GM21576 (cell line): Measurements from ENCODE around the gene TACR3.
"Not testable (repeated sequence)": the region's sequence is repeated elsewhere in the genome, so short reads cannot be mapped to it uniquely, and the experiment has no call there.

Experiments used
- ATAC-seq: cut with Tn5 transposase; IDR thresholded peaks from one replicate; pipeline ENCODE4 v1.9.1; 2021; ENCODE audit warnings: mild to moderate bottlenecking, moderate library complexity; ENCODE audit not compliant: unreplicated experiment

Gene TACR3

GRCh38 chr4:103719830-103720207, at the start of gene TACR3:
Gene TACR3, minus strand, starts transcription at chr4:103719985. Its CDS starts 310 bp downstream, at chr4:103719675.
- ATAC-seq, result no peak

DNA sequence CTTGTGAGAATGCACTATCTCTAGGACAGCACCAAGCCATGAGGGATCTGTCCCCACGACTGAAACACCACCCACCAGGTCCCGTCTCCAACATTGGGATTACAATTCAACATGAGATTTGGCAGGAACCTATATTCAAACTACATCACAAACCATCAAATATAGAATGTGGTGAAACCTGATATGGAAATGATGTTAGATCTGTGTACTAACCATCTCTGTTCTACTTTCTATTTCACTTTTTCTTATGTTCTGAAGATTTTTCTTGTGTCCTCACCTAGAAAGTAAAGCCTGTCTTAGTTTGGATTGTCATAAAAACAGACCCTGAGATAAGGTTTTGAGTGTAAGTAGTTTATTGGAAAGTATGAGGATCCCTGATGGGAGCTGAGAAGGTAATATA, 37.8 kb upstream of the TACR3 start:
- no peak for ATAC-seq

GRCh38 chr4:103756741-103757140, 37.0 kb upstream of the TACR3 start:
- ATAC-seq, result no peak

- ATAC-seq, result no peak
Measured at GRCh38 chr4:103754844-103755243, 35.1 kb upstream of the TACR3 start.

DNA sequence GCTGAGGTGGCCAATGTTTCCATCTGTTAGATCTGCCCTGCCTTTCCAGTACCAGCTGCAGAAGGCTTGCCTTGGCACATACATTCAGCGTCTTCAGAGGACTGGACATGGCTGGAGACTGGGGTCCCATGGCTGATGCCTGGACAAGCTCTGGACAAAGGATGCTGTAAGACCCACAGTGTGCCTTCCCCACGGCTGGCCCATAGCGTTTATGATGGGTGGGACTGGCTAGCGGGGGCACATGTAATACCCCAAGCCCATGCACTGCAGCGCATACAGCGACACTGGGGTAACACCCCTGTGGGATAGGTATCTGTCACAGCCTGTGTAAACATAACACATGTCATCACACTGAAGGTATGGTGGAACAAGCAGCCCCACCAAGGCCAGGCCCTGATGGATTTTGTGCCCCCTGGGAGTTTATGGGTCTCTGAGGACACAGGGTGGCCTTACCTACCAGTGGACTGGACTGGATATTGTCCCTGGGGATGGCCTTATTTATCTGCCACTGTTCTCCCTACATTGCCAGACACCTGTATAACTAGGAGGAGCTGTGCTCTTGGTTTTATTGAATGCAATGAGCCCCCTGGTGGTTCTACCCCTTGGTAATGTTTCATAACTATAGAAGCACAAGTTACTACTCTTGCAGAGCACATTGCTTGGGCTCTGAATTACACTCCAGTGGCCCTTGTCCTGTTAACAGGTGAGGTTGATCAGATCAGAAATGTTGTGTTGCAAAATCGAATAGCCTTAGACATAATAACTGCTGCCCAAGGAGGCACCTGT, 34.3 kb upstream of the TACR3 start:
- ATAC-seq, result no peak

GRCh38 chr4:103723150-103723549, 3.4 kb upstream of the TACR3 start:
- not testable (repeated sequence) for ATAC-seq

DNA sequence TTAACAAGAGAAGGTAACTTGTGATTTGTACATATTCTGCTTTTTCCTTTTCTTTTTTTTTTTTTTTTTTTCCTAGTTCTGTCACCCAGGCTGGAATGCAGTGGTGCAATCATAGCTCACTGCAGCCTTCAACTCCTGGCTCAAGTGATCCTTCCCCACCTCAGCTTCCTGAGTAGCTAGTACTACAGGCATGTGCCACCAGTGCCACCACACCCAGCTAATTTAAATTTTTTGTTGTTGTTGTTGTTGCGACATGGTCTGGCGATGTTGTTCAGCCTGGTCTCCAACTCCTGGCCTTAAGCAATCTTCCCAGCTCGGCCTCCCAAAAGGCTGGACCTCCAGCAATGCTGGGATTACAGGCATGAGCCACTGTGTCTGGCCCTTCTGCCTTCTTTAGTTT, 1.5 kb upstream of the TACR3 start:
- ATAC-seq, result no peak

- no peak for ATAC-seq
Measured at GRCh38 chr4:103720661-103721060, 876 bp upstream of the TACR3 start.

DNA sequence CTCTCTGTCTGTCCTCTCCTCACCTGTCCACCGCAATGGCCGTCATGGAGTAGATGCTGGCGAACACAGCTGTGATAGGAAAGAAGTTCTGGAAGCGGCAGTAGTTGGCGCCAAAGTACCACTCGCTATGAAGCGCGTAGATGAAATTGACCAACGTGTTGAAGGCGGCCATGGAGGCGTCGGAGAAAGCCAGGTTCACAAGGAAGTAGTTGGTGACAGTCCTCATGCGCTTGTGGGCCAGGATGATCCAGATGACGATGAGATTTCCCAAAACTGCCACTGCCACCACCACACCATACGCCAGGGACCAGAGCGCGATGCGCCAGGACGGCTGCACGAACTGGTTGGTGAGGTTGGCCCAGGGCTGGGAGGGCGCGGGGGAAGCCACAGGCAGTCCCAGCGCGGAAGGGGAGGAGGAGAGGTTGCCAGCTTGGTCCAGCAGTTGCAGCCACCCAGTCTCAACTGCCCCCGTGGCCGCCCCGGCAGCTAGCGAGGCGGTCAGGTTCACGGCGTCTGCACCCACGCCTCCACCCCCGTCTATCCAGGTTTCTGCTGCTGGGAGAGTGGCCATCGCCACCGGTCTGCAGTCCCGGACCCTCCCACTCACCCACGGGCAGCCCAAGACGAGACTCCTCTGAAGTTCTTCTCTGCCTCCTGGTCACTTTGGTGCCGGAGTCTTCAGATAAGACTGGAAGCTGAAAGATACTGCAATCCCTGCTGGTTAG, 518 bp downstream of the TACR3 start:
- ATAC-seq, result no peak

DNA sequence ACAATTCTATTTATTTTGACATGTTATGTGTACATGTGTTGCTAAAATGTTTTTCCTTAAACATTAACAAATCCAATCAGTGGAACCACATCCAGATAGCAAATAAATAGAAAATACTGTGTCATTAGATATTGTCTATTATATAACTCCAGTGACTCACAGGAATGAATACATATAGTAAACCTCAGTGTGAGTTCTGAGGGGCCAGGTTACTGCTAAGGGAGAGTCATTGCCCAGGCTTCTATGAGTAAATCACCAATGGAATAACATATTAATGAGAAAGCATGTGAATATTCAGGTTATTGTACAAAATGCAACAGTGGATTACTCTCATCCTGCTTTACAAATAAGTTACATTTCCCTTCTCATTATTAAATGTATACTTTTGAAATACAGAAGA, 27.2 kb downstream of the TACR3 start:
- no peak for ATAC-seq

DNA sequence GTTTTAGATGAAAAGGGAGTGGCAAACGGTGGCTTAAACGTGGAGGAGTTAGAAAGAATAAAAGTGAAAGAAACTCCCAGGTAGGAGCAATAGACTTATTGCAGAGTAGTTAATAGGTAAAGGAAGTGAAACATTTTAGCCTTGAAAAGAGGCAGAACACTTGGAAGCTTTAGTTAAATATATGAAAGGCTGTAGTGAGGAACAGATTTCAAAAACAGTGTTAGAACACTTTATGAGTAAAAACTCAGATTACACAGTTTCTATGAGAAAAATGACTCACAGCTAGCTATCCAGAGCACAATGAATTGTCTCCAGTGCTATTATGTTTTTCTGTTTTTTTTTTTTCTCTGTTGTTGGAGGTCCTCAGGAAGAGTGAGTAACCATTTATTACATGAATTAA, 45.8 kb downstream of the TACR3 start:
- no peak for ATAC-seq

DNA sequence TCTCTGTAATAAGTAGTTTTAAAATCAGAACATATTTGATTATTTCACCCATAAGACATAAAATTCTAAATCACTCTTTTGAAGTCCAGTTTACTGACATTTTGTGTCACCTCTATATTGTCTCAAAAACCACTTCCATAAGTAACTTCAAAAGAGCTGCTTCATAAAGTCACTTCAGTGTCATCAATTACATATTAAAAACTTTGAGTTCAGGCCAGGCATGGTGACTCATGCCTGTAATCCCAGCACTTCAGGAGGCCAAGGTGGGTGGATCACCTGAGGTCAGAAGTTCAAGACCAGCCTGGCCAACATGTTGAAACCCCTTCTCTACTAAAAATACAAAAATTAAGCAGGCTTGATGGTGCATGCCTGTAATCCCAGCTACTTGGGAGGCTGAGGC, 53.0 kb downstream of the TACR3 start:
- not testable (repeated sequence) for ATAC-seq

GRCh38 chr4:103664436-103665075, 55.2 kb downstream of the TACR3 start:
- no peak for ATAC-seq

- ATAC-seq, result no peak
Measured at GRCh38 chr4:103648541-103648940, 71.2 kb downstream of the TACR3 start.

DNA sequence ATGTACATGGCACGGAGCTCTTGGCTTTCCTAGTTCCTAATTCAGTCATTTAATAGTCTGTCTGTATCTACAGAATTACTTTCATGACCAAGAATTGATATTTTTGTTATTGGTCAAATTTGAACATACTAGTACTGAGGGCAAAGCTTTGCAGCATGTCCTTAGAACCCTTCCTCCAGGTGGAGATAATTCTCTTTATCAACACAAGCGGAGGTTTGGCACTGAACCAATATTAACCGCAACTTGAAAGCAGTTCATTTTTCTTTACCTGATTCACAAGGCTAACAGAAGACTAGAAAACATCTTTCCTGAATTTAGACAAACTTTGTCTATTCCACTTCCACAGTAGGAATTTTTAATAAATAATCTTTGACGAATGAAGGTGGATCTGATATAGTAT, 73.8 kb downstream of the TACR3 start:
- no peak for ATAC-seq

DNA sequence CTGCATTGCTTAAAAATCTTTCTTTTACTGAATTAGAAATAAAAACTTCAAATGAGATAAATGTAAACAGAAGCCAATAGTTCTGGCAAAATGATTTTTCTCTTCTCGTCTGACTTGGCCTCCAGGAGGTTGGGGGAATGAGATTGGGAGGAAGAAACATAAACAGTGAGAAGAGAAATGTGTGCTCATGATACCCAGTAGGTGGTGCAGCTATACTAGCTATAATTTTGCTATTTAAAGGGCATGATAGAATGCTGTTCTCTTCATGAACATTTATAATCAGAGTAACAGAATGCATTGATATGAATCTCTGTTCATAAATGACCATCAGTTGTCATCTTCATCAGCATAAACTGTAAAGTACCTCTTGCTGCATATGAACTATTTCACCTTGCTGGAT, 85.5 kb downstream of the TACR3 start:
- no peak for ATAC-seq

GRCh38 chr4:103626296-103626695, 93.5 kb downstream of the TACR3 start:
- ATAC-seq, result no peak

DNA sequence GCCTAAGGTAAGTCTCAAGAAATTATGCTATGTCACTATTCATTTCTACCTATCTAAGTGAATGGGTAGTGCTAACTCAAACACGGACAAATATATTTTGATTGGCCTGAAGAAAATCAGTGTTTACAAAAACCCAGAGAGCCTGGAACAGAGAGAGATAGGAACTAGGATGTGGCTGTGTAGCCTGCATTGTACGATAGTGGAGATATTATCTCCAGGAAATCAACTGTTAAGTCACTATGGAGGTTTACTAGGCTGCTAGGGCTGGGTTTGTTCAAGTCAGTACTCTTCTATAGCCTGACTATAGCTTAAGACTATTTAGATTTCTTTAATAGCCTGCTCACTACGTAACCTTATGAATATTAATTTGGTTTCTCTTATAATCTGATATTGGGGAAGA, 127.9 kb downstream of the TACR3 start:
- no peak for ATAC-seq

DNA sequence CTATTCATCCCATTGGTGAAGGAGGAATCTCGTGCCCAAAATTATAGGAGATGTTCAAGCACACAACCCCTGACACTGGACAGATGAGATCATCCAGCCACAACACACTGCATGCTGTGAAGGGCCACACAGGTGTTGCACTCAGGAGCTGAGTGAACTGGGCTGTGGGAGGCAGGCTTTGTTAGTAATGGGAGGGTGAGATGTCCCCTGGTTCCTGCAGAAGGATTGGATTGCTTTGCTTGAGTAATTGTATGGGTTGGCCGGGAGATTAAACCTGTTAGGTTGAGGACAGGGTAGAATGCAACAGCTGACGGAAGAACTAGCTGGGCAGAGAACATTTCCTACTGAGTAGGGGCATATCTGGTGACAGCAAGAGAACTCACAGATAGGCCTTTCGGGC, 152.2 kb downstream of the TACR3 start:
- ATAC-seq, result no peak

- not testable (repeated sequence) for ATAC-seq
Measured at GRCh38 chr4:103559178-103559577, 160.6 kb downstream of the TACR3 start.
